GM12878 (cell line): ENCODE results near the gene SENP5. TPM values are rescaled to one million over a fixed set of nuclear protein-coding genes. Genes with fewer than 3 reads are reported as not detected.

Experiments used
- ATF7 ChIP-seq: fragments of 450-650 bp; IDR thresholded peaks from 2 replicates; pipeline ENCODE4 v1.6.1; 2016; ENCODE audit warnings: low read depth, mild to moderate bottlenecking
- BHLHE40 ChIP-seq, 2 experiments: fragments of 450-650 bp in 1 of 2; IDR thresholded peaks; 2 replicates each; pipeline ENCODE4 v1.6.1; 2011 to 2017; ENCODE audit warnings: low read depth in 2 of 2, borderline replicate concordance in 1 of 2, improper control_type of control experiment in 1 of 2, low read length in 1 of 2, mild to moderate bottlenecking in 1 of 2
- CEBPB ChIP-seq, 2 experiments: fragments of 150-350 bp in 1 of 2; IDR thresholded peaks; 2 replicates each; pipeline ENCODE4 v1.6.1; 2012 to 2014; ENCODE audit warnings: low read depth in 2 of 2, low read length in 2 of 2, borderline replicate concordance in 1 of 2, inconsistent platforms in 1 of 2
- PAX8 ChIP-seq: fragments of 450-650 bp; IDR thresholded peaks from 2 replicates; pipeline ENCODE4 v1.6.1; 2017; ENCODE audit warnings: mild to moderate bottlenecking, moderate library complexity
- SIN3A ChIP-seq: IDR thresholded peaks from 2 replicates; pipeline ENCODE4 v1.6.1; 2012; ENCODE audit warnings: low read depth, low read length, improper control_type of control experiment
- WRNIP1 ChIP-seq: IDR thresholded peaks from 2 replicates; pipeline ENCODE4 v1.6.1; 2011; ENCODE audit warnings: low read depth, low read length, improper control_type of control experiment, borderline replicate concordance
- polyA plus RNA-seq, 11 experiments: library from polyadenylated mRNA; depleted of rRNA in 4 of 11; unstranded in 6 of 11; stranded (reverse) in 5 of 11; fragments of >200 nt; fragmentation: Nextera tagmentation in 4 of 11; fragmentation: Illumina TruSeq in 1 of 11; extraction: Ambion mirVana in 4 of 11; extraction: Trizol in 1 of 11; gene quantifications; 1 replicate in 1 of 11; 2 replicates in 10 of 11; pipeline versions ENCODE4 v1.2.1 to v1.2.3, GENCODE V29; 2011 to 2016; ENCODE audit warnings: inconsistent platforms in 2 of 11, missing spikeins in 2 of 11, low read depth in 1 of 11
- total RNA-seq, 4 experiments: library from RNA; depleted of rRNA in 3 of 4; stranded (reverse); fragments of >200 nt in 3 of 4; fragmentation: Illumina TruSeq in 1 of 4; extraction: Trizol in 1 of 4; gene quantifications; 2 replicates each; pipeline versions ENCODE4 v1.2.1 to v1.2.3, GENCODE V29; 2013 to 2021
- TF ChIP-seq, protein P1 (sequence below): fragments of 450-650 bp; formaldehyde crosslinking; IDR thresholded peaks from 2 replicates; pipeline ENCODE4 v1.5.0; 2022; ENCODE audit warnings: mild to moderate bottlenecking, missing genetic modification characterization
- TF ChIP-seq, protein P2 (sequence below): fragments of 450-650 bp; IDR thresholded peaks from 2 replicates; pipeline ENCODE4 v1.6.1; 2017; ENCODE audit warnings: mild to moderate bottlenecking

SENP5 gene
- total and polyA plus RNA-seq, 10 of the 15 experiments (the other 5 are each of a cell fraction or from before 2014, with no cell fraction given) = 6.4 to 28.4 (median 15.6) TPM

DNA sequence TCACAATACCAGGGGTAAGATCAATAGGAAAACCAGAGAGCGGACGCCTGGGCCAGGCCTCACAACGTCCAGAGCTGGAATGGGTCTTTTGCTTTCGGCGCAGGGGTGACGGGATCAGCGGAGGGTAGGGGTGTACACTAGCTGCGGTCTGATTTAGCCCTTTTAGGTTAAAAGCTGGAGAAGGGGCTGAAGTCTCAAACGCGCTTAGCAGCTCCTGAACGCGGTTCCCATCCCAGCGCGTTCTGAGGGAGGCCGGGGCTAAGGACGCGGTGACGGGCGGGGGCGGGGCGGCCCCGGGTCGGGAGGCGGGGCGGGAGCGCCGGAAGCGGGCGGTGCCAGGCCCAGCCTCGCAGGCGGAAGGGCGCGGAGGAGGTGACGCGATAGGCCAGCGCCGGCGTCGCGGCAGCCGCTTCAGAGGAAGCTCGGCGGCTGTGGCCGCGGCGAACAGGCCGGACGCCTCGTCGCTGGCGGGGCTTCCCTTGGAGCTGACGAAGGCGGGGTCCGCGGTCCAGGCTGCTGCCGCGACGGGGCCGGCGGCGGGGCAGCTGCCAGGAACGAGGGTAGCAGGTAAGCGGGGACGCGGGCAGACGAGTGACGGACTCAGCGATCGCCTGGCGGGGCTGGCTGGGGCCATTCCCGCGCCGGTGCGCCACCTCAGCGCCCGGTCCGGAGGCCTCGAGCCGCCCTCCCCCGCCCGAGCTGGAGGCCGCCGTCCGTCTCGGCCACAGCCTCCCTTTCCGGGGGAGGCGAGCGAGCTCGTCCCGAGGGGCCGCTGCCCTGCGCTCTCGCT lies at the start of gene SENP5 (continued):
- TF ChIP-seq, protein P1, sequence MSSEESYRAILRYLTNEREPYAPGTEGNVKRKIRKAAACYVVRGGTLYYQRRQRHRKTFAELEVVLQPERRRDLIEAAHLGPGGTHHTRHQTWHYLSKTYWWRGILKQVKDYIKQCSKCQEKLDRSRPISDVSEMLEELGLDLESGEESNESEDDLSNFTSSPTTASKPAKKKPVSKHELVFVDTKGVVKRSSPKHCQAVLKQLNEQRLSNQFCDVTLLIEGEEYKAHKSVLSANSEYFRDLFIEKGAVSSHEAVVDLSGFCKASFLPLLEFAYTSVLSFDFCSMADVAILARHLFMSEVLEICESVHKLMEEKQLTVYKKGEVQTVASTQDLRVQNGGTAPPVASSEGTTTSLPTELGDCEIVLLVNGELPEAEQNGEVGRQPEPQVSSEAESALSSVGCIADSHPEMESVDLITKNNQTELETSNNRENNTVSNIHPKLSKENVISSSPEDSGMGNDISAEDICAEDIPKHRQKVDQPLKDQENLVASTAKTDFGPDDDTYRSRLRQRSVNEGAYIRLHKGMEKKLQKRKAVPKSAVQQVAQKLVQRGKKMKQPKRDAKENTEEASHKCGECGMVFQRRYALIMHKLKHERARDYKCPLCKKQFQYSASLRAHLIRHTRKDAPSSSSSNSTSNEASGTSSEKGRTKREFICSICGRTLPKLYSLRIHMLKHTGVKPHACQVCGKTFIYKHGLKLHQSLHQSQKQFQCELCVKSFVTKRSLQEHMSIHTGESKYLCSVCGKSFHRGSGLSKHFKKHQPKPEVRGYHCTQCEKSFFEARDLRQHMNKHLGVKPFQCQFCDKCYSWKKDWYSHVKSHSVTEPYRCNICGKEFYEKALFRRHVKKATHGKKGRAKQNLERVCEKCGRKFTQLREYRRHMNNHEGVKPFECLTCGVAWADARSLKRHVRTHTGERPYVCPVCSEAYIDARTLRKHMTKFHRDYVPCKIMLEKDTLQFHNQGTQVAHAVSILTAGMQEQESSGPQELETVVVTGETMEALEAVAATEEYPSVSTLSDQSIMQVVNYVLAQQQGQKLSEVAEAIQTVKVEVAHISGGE = no peak
- TF ChIP-seq SIN3A (peak; percentile 71), CEBPB (IDR thresholded peaks at IDR 0.05; ENCODE audit: borderline replicate concordance in 1 of 2, low read depth in 2 of 2, low read length in 2 of 2) (no peak), ATF7 (no peak), BHLHE40 (IDR thresholded peaks at IDR 0.05; ENCODE audit: borderline replicate concordance in 1 of 2, low read depth in 2 of 2, low read length in 1 of 2) (peak; percentile 12 to 53; a peak in 1 of 4 replicates), WRNIP1 (no peak), PAX8 (no peak)
- TF ChIP-seq, protein P2, sequence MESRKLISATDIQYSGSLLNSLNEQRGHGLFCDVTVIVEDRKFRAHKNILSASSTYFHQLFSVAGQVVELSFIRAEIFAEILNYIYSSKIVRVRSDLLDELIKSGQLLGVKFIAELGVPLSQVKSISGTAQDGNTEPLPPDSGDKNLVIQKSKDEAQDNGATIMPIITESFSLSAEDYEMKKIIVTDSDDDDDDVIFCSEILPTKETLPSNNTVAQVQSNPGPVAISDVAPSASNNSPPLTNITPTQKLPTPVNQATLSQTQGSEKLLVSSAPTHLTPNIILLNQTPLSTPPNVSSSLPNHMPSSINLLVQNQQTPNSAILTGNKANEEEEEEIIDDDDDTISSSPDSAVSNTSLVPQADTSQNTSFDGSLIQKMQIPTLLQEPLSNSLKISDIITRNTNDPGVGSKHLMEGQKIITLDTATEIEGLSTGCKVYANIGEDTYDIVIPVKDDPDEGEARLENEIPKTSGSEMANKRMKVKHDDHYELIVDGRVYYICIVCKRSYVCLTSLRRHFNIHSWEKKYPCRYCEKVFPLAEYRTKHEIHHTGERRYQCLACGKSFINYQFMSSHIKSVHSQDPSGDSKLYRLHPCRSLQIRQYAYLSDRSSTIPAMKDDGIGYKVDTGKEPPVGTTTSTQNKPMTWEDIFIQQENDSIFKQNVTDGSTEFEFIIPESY = no peak
